SK-N-DZ (cell line): Measurements from ENCODE around the gene ERMN.
A peak's percentile ranks its signal among the peaks of the same experiment; 100 is the strongest.

Experiments
- DNase-seq: peaks from one replicate; pipeline ENCODE4 v3.0.0-alpha.2; 2015; ENCODE audit warnings: low spot score

The ERMN gene

DNA sequence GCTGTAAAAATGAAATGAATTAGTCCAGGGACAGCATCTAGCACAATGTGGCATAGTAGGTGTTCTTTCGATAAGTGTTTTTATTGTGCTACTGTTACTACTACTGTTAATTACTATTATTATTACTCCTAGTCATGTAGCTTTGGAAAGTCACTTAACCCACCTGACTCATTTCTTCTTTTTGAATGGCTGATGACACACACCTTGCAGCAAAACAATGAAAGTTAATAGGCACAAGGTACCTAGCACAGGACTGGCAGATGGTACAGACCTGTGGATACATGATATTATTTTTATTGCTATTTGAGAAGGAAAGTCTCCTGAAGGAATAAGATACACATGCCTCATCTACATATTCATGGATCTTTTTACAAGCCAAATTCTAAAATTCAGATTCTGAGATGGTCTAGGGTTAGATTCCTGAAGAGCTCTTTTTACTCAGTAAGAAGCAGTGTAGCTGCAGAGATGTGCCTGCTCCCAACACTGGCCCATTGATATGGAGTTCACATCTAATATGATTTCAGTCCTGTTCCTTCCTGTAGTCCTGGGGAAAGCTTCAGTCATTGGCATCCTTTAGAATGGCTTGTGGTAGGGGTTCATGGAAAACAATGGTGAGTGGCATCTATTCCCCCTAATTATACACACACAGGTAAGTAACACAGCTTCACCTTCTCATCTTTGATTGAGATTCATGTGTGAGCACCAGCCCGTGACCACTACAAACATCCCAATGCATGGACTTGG is 7.9 kb upstream of the ERMN start:
- no peak for DNase-seq

DNA sequence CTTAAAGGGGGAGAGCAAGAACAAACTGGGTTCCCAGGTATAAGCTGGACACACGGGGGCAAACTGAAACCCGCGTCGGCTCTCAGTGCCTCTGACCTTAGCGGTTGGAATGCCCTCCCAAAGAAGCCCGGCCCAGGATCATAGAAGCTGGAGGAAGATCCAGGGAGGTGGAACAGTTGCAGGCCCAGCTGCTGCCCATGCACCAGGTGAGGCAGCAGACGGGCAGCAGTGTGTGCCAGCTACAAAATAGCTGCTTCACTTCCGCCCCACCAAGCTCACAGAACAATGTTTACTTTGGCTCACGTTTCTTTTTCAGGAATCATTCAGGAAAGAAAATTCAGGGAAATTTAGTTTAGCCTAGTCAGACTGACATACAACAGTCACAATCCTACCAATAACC is 3.9 kb upstream of the ERMN start:
- no peak for DNase-seq

GRCh38 chr2:157327621-157328500 is 2.2 kb upstream of the ERMN start:
- peak; percentile 70 for DNase-seq

DNA sequence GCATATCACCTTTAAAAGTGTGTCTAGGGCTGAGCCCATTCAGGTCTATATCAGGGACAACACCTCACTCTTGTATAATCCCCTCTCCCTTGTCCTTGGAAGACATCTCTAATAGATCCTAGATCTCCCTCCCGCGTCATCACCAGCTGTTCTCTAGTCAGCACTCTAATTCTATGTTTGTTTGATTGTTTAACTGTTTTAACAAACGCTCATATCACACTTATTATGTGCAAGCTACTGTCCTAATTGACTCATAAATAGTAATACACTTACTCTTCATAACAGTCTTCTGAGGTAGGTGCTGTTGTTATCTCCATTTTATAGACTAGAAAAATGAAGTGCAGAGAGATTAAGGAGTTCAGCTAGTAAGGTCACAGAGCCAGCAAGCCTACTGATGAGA is 1.6 kb upstream of the ERMN start:
- DNase-seq = no peak

DNA sequence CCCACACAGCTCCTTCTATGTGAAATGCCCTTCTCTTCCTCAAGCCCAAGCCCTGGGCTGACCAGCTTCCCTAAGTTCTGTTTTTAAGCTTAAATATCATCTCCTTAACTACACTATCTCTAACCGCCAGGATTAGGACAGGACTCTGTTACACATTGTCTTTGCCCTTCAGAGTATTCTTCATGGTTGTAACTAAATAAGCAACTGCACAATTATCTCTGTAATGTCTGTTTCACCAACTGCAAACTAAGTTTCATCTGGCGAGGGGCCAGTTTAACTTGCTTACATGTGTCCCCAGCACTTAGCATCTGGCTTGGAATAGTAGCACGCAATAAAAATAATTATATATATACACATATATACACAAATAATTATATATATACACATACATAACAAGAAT is 1.1 kb upstream of the ERMN start:
- DNase-seq = no peak

- DNase-seq = no peak
Observed at GRCh38 chr2:157324331-157324843, 1.2 kb downstream of the ERMN start.

DNA sequence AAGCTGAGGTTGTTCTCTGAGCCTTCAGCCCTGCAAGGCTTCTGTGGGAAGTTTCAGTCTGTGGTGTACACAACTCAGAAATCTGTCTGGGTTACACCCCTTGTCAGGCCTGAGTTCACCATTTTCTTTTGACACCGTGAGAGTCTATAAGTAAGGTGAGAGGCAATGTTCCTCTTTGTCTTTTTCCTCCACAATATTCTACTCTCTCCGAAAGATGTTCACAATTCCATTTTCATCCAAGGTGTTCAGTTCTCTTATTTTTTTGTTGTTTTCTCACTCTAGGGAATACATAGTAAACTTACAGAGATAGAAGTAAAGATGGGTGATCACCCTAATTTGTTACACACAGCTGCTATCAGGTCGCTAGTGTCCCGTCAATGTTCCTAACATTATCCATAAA is 3.2 kb downstream of the ERMN start:
- DNase-seq = no peak

GRCh38 chr2:157321466-157321865 is 4.2 kb downstream of the ERMN start:
- no peak for DNase-seq

DNA sequence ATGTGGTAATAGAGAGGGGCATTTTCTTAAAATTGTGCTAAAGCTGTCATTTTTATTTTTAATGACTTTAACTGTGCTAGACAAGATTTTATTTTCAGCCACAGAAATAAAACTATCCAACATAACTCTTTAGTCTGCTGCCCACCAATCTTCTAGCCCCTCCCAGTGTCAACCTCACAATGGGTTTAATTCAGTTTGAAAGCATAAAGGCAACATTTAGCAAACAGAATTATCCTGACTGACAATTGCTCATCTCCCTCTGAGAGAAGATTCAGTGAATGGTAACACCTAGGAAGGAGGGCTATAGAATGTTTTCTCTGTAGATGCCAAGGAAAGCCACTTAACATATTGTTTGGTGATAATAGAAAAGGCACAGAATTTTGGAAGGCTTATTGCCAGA is 5.2 kb downstream of the ERMN start:
- DNase-seq = no peak

DNA sequence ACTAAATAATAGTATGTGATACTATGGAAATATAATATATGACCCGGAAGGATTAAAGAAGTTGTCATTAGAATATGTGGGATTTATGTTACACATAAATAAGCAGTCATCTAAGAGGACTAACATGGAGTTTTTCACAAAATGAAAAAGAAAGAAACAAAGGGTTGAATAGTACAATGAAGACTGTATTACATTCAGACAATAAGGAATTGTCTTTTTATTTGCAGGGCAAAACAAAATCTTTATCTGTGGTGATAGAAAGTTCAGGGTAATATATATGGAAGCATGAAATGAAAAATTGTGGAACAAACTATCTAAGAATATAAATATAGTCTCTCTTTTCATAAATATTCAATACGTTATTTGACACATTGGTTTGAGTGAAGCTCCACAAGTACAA is 5.8 kb downstream of the ERMN start:
- DNase-seq = no peak

DNA sequence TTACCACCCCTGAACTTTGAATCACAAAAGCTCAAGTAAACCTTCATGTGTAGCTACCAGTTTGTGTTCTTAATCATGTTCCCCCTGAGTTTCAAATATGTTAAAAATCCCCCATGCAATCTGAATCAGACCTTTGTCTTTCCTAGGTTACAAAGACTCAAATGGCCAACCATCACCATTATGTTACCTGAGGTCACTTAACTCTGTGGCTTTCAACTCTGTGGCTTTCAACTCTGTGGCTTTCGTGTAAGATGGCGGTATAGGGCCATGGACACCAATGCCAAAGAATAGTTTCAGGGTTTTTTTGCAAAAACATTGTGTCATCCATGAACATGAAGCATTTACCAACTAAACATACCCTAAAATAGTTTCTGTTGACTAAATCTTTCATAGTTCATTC is 6.7 kb downstream of the ERMN start:
- no peak for DNase-seq

GRCh38 chr2:157315901-157316300 is 9.7 kb downstream of the ERMN start:
- no peak for DNase-seq

DNA sequence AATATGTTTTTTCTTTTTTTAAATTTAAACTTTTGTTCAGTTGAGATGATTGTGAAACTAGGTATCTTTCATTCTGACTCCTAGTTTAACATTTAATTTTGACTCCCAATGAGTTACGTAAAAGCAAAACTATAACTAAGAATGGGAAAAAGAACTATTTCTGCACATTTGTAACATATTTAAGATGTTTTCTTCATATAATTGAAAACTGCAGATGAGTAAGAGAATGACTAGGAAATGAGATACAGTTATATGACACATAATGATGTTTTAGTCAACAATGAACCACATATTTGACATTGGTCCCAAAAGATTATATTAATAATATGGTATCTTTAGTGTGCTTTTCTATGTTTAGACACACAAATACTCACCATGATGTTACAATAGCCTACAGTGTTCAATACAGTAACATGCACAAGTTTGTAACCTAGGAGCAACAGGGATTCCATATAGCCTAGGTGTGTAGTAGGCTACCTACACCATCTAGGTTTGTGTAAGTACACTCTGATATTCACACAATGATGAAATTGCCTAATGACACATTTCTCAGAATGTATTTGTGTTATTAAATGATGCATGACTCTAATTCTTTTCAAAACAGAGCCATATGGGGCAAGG is 12.6 kb downstream of the ERMN start:
- DNase-seq = no peak

DNA sequence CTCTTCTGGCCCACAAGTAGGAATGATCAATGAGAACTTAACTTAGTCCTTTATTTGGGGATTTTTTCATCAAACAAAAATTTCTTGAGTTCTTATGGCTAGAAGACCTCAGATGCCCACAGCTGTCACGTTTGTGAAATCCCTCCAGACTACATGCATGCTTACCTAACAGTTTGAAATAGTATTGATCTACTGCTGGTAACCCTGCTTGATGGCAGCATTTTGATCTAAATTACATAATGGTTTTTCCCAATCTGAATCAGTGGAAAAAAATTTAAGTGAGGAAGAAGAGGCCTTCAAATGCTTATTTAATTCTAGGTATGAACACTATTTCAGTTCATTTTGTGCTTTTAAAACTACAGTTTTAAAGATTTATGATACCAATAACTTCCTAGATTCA is 13.9 kb downstream of the ERMN start:
- no peak for DNase-seq

- no peak for DNase-seq
Observed at GRCh38 chr2:157309878-157310277, 15.7 kb downstream of the ERMN start.

GRCh38 chr2:157307021-157307420 is 18.6 kb downstream of the ERMN start:
- DNase-seq = no peak

- no peak for DNase-seq
Observed at GRCh38 chr2:157305723-157306110, 19.9 kb downstream of the ERMN start.

GRCh38 chr2:157304811-157305722 is 20.6 kb downstream of the ERMN start:
- DNase-seq = no peak

DNA sequence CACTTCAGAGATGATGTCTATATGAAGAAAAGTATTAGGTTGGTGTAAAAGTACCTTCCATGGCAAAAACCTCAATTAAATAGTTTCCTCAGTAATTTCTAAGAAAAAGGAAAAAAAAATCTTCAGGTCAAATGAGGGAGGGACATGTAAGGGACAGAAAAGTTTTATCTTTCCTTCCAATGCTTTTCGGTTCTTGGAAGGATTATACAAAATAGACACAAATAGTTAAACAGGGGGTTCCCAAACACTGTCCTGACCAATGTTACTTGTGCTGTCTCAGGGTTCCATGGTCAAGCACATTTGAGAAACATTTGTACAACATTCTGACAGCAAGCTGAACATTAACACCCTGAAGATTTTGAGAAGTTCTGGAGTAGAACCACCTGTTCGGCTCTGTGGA is 22.0 kb downstream of the ERMN start:
- DNase-seq = no peak

DNA sequence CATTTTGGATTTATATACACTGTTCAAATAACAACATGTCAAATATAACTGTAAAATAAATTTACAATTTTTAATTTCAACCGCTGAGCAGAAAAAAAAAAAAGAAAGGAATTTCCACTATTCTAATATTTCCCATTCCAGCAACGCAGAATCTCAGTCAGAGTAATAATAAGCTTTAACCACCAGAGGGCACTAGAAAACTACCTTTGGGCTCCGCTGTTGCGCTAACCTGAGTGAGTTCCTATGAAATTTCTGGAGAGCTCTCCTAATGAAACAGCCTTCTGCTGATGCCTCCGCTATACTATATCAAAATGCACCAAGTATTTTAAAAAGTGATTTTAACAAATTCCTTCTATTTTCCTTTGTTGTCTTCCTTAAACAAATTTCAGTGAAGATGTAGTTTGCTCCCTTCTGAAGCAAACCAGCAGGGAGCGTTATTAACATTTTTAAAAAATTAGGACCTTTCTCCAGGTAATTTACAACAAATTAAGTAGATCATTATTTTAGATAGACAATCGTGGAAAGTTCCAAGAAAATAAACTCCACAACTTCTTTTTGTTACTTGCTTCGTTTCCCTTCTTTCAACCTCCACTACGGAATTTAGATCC is 23.0 kb downstream of the ERMN start:
- peak; percentile 41 for DNase-seq

GRCh38 chr2:157301307-157301706 is 24.3 kb downstream of the ERMN start:
- DNase-seq = no peak
